CD4-positive, alpha-beta T cell treated with Interleukin-1 beta for 1 hour (primary cell): Measurements from ENCODE around the gene EIF2S3B.

ENCODE experiments used
- DNase-seq, 2 donors: peaks; one replicate each; pipeline ENCODE4 v3.0.0-alpha.2; 2020 to 2022

EIF2S3B gene

DNA sequence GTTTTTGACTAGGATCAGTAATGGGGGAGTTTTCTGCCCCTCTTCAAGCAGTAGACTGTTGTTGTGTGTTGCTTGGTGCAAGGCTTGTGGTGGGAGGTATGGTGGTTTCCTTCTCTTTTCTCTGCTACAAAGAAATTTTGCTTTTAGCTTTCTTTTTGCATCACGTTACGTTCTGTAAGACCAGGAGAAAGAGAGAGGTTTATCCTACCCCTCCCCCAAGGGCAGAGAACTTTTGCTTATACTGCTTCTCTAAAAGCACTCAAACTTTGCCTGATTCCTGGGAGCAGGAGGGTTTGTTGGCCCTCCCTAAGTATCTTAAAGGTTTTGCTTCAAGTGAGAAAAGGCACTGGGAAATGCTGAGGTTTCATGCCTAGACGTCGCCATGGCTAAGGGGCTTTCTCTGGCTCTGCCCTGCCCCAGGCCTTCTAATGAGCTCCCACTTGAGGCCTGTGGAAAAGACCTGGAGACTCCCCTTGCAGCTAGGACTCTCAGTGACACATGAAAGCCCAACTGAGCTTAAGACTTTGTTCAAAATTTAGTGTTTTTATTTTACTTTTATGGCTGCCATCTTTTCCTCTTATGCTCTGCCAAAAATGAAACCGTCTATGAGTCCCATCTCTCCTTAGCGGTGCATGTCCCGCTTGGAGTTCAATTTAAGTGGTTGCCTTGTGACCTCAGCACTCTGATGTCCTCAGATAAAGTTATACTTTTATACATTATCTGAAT is 49.2 kb downstream of the EIF2S3B start:
- peak; percentile 49 to 54 for DNase-seq

DNA sequence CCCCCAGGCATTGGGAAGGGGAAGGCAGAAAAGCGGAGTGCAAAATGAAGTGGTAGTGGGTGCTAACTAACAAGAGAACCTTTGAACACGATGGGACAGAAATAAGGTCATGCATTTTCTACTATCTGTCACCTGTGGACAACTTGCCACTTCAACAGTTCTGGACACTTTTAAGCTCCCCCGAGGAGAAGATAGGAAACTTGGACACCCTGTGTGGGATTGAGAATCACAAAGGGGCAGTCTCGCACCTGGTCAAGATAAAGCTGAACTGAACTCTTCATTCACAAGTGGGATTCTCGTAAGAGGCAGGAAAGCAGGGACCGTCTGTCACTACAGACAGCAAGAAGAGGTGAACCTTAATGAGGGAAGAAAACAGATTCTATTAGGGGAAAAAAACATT is 51.6 kb downstream of the EIF2S3B start:
- DNase-seq: no peak

DNA sequence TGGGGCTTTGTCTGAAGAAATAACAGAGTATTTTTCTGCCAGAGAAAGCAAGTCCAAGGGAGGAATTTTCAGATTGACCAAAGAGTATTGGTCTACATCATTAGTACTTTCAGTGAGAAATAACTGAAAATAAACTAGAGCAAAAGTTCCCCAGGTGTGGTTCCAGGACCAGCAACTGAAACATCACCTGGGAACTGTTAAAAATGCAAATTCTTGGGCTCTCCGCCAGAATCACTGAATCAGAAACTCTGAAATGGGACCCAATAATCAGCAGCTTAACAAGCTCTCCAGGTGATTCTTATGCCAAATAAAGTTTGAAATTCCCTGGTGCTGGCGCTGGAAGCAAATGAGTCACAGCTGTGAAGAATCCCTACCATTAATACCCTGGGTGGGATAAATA is 52.1 kb downstream of the EIF2S3B start:
- DNase-seq: no peak
